Inflammatory macrophage (primary cell): ENCODE results near the gene GJB3.
A peak's percentile ranks its signal among the peaks of the same experiment; 100 is the strongest.
"Not testable (repeated sequence)": the region's sequence is repeated elsewhere in the genome, so short reads cannot be mapped to it uniquely, and the experiment has no call there.

Source experiments
- DNase-seq, 2 donors: peaks; one replicate each; pipeline ENCODE4 v3.0.0-alpha.2; 2020 to 2022

The GJB3 gene

DNA sequence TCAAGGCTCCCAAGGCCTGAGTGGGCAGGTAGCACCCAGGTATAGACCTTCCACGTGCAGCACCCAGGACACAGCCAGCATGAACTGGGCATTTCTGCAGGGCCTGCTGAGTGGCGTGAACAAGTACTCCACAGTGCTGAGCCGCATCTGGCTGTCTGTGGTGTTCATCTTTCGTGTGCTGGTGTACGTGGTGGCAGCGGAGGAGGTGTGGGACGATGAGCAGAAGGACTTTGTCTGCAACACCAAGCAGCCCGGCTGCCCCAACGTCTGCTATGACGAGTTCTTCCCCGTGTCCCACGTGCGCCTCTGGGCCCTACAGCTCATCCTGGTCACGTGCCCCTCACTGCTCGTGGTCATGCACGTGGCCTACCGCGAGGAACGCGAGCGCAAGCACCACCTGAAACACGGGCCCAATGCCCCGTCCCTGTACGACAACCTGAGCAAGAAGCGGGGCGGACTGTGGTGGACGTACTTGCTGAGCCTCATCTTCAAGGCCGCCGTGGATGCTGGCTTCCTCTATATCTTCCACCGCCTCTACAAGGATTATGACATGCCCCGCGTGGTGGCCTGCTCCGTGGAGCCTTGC, 19.7 kb upstream of the GJB3 start:
- DNase-seq: no peak

DNA sequence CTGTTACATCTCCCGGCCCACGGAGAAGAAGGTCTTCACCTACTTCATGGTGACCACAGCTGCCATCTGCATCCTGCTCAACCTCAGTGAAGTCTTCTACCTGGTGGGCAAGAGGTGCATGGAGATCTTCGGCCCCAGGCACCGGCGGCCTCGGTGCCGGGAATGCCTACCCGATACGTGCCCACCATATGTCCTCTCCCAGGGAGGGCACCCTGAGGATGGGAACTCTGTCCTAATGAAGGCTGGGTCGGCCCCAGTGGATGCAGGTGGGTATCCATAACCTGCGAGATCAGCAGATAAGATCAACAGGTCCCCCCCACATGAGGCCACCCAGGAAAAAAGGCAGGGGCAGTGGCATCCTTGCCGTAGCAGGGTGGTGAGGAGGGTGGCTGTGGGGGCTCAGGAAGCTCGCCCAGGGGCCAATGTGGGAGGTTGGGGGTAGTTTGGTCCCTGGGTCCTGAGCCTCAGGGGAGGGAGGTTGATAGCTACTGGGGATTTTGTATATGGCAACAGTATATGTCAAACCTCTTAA, 19.2 kb upstream of the GJB3 start:
- no peak for DNase-seq

GRCh38 chr1:34762474-34763141, 18.4 kb upstream of the GJB3 start:
- no peak for DNase-seq

- DNase-seq: no peak
Observed at GRCh38 chr1:34763142-34763781, 17.8 kb upstream of the GJB3 start.

GRCh38 chr1:34768856-34769255, 12.2 kb upstream of the GJB3 start:
- no peak for DNase-seq

DNA sequence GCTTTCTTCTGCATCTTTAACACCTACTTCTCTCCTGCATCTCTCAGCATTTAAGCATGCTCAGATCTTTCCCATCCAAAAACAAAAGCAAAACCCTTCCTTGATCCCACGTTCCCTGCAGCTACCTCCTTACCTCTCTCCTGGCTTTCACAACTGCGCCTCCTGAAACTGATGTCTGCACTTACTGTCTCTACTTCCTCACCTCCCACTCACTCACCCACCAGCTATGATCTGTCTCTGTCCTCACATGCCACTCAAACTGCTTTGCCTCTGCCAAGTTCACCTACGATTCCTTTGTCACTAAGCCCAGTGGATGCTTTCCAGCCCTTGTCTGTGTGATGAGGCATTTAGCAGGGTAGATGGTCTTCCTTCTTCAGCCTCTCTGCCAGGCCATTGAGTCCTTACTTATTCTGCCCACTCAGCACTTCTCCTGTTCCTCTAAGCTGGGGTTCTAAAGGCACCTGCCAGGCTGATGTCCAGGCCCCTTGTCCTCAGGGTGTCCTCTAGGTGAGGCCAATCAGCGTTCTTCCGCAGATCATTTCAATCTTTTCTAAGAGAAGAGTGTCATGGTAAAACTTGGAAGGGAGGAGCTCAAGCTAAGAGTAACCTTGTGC, 10.0 kb upstream of the GJB3 start:
- DNase-seq: peak in 1 of 2 donors; percentile 43

GRCh38 chr1:34771573-34772371, 9.2 kb upstream of the GJB3 start:
- DNase-seq: no peak

DNA sequence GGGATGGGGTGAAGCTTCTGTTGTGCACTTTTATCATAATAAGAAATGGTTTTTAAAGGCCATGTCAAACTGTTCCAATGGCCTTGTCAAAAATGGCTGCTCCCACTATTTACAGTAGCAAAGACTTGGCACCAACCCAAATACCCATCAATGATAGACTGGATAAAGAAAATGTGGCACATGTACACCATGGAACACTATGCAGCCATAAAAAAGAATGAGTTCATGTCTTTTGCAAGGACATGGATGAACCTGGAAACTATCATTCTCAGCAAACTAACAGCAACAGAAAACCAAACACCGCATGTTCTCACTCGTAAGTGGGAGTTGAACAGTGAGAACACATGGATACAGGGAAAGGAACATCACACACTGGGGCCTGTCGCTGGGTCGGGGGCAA, 7.9 kb upstream of the GJB3 start:
- DNase-seq: not testable (repeated sequence)

GRCh38 chr1:34774957-34775356, 6.1 kb upstream of the GJB3 start:
- no peak for DNase-seq

- DNase-seq: no peak
Observed at GRCh38 chr1:34776911-34777310, 4.1 kb upstream of the GJB3 start.

- DNase-seq: no peak
Observed at GRCh38 chr1:34777519-34778321, 3.3 kb upstream of the GJB3 start.

GRCh38 chr1:34778381-34778780, 2.6 kb upstream of the GJB3 start:
- no peak for DNase-seq

DNA sequence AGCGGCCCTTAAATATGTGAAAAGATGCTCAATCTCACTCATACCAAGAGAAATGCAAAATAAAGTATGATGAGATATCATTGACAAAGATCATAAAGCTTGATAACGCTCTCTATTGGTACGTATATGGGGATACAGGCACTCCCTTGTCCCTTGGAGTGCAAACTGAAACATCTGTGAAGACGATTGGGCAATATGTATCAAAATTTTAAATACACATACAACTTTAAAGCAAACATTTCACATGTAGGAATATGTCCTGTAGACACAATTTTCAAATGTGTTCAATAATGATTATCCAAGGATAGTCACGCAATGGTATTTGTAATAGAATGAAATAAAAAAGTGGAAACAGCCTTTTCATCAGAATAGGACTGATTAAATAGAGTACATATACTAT, 2.0 kb upstream of the GJB3 start:
- DNase-seq: no peak

DNA sequence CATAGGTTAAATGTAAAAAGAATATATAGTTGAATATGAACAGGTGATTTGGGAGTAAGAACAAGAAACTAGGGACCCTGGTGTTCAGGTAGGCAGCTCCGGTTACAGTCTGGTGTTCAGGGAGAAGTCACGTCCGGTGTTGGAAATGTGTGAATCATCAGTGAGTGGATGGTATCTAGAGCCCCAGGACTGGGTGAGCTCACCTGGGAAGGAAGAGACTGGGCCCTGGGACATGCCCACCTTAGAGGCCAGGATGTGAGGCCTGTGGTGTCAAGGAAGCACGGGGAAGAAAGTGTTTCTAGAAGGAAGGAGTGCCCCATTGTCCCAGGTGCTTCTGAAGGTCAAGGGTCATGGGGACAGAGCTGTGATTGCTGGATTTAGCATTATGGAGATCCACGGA, 1.5 kb upstream of the GJB3 start:
- DNase-seq: no peak

- DNase-seq: no peak
Observed at GRCh38 chr1:34779962-34780361, 1.1 kb upstream of the GJB3 start.

DNA sequence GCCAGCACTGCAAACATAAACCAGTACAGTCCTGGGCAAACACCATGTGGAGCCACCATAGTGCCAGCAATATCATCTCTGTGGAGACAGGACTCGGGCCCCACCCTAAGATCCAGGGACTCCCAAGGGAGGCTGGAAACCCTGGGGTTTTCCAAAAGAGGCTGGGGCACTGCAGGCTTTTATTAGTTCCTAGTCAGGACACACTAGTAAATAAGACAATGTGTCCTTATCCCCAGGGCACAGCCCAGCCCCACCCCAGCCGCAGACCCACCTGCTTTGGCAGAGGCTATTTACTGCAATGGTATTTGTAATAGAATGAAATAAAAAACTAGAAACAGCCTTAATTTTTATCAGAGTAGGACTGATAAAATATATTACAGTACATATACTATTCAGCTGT, 486 bp upstream of the GJB3 start:
- DNase-seq: no peak

DNA sequence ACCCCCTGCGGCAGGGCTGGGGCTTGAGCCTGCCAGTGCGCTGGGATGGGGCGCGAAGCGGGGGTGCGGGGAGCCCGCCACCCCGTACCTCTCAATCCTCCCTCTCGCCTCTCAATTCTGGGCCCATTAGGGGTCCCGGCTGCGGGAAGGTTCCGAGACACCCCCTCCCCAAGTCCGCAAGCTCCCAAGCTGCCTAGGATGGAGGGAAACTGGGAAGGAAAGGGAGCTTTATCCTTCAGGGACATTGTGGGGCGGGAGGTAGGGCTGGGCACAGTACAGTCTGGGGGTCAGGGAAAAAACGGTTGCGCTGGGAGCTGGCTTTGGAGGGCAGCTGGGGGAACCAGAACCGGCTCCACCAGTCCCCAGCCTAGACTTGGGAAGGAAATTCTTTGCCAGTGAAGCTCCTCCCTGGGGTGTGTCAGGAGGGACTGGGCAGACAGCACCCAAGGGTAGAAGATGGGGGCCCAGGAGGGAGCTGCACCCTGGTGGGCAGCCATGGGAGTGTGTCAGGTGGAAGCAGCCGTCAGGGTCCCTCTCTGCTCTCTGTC, 904 bp downstream of the GJB3 start:
- no peak for DNase-seq

DNA sequence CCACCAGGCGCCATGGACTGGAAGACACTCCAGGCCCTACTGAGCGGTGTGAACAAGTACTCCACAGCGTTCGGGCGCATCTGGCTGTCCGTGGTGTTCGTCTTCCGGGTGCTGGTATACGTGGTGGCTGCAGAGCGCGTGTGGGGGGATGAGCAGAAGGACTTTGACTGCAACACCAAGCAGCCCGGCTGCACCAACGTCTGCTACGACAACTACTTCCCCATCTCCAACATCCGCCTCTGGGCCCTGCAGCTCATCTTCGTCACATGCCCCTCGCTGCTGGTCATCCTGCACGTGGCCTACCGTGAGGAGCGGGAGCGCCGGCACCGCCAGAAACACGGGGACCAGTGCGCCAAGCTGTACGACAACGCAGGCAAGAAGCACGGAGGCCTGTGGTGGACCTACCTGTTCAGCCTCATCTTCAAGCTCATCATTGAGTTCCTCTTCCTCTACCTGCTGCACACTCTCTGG, 3.8 kb downstream of the GJB3 start:
- no peak for DNase-seq

DNA sequence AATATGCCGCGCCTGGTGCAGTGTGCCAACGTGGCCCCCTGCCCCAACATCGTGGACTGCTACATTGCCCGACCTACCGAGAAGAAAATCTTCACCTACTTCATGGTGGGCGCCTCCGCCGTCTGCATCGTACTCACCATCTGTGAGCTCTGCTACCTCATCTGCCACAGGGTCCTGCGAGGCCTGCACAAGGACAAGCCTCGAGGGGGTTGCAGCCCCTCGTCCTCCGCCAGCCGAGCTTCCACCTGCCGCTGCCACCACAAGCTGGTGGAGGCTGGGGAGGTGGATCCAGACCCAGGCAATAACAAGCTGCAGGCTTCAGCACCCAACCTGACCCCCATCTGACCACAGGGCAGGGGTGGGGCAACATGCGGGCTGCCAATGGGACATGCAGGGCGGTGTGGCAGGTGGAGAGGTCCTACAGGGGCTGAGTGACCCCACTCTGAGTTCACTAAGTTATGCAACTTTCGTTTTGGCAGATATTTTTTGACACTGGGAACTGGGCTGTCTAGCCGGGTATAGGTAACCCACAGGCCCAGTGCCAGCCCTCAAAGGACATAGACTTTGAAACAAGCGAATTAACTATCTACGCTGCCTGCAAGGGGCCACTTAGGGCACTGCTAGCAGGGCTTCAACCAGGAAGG, 4.3 kb downstream of the GJB3 start:
- no peak for DNase-seq

DNA sequence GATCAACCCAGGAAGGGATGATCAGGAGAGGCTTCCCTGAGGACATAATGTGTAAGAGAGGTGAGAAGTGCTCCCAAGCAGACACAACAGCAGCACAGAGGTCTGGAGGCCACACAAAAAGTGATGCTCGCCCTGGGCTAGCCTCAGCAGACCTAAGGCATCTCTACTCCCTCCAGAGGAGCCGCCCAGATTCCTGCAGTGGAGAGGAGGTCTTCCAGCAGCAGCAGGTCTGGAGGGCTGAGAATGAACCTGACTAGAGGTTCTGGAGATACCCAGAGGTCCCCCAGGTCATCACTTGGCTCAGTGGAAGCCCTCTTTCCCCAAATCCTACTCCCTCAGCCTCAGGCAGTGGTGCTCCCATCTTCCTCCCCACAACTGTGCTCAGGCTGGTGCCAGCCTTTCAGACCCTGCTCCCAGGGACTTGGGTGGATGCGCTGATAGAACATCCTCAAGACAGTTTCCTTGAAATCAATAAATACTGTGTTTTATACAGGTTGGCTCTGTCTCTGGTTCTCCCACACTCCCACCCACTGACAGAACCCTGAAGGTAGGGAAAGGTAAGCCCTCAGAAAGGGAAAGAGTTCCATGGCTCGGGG, 5.0 kb downstream of the GJB3 start:
- DNase-seq: no peak
